HUES48 (cell line): Measurements from ENCODE around the gene MUC20.
"Not testable (repeated sequence)": the region's sequence is repeated elsewhere in the genome, so short reads cannot be mapped to it uniquely, and the experiment has no call there.

Source experiments
- H3K27ac ChIP-seq: one replicate; pipeline ENCODE4 v1.7.0; 2013; ENCODE audit warnings: low read depth, low read length, inconsistent platforms
- H3K27me3 ChIP-seq: 2 replicates; pipeline ENCODE4 v1.6.1; 2013; ENCODE audit warnings: mild to moderate bottlenecking, low read length; ENCODE audit not compliant: control insufficient read depth, insufficient read depth
- H3K36me3 ChIP-seq: 2 replicates; pipeline ENCODE4 v1.6.1; 2013; ENCODE audit warnings: low read length; ENCODE audit not compliant: control insufficient read depth, insufficient read depth
- H3K4me1 ChIP-seq: 2 replicates; pipeline ENCODE4 v1.6.1; 2013; ENCODE audit warnings: mild to moderate bottlenecking, low read length; ENCODE audit not compliant: control insufficient read depth, insufficient read depth
- H3K4me3 ChIP-seq: 2 replicates; pipeline ENCODE4 v1.5.1; 2013; ENCODE audit warnings: mild to moderate bottlenecking, low read depth, low read length
- H3K9ac ChIP-seq: 2 replicates; pipeline ENCODE4 v1.6.1; 2013; ENCODE audit warnings: mild to moderate bottlenecking, low read depth, low read length, moderate library complexity
- H3K9me3 ChIP-seq: 2 replicates; pipeline ENCODE4 v1.6.1; 2013; ENCODE audit warnings: low read length; ENCODE audit not compliant: control insufficient read depth, insufficient read depth

The MUC20 gene

DNA sequence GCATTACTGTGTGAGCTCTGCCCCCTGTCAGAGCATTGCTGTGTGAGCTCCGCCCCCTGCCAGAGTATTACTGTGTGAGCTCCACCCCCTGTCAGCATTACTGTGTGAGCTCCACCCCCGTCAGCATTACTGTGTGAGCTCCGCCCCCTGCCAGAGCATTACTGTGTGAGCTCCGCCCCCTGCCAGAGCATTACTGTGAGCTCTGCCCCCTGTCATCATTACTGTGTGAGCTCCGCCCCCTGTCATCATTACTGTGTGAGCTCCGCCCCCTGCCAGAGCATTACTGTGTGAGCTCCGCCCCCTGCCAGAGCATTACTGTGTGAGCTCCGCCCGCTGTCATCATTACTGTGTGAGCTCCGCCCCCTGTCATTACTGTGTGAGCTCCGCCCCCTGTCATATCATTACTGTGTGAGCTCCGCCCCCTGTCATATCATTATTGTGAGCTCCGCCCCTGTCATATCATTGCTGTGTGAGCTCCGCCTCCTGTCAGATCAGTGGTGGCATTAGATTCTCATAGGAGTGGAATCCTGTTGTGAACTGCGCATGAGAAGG lies 33.5 kb upstream of the MUC20 start:
- H3K4me1 ChIP-seq, H3K27ac ChIP-seq, H3K9ac ChIP-seq, H3K4me3 ChIP-seq, H3K27me3 ChIP-seq, H3K9me3 ChIP-seq: not testable (repeated sequence)
- peaks cover 36% of the 10 kb centered on the region for H3K36me3 ChIP-seq

DNA sequence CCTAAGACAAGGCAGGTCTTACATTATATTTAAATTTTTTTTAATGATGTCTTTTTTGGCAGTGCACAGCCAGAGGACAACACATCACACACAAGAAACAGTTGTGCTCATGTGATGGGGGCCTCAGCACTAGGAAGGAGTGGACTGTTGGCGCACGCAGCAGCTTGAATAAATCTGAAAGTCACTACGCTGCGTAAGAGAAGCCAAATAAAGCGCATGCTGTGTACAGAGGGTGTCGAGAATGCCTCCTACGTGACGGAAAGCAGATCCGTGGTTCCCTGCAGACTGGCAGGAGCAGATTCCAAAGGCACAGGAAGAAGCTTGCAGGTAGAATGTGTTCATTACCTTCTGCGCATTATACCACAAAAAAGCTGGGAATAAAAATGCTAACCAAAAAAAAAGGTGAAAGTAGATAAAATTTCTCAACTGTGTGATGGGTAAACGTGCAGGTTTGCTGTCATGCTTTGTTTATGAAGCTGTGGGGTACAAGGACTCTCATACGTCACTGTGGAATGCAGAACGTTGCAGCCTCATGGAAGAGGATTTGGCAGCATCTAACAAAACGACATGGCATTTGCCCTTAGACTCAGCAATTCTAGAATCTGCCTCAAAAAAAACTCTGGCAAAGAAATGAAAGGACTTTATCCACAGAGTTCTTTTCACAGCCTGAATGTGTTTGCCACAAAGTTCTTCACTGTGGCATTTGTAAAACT lies 32.2 kb upstream of the MUC20 start:
- not testable (repeated sequence) for H3K9ac ChIP-seq, H3K4me1 ChIP-seq, H3K27ac ChIP-seq, H3K4me3 ChIP-seq, H3K27me3 ChIP-seq, H3K9me3 ChIP-seq
- H3K36me3 ChIP-seq, result peaks cover 35% of the 10 kb centered on the region

DNA sequence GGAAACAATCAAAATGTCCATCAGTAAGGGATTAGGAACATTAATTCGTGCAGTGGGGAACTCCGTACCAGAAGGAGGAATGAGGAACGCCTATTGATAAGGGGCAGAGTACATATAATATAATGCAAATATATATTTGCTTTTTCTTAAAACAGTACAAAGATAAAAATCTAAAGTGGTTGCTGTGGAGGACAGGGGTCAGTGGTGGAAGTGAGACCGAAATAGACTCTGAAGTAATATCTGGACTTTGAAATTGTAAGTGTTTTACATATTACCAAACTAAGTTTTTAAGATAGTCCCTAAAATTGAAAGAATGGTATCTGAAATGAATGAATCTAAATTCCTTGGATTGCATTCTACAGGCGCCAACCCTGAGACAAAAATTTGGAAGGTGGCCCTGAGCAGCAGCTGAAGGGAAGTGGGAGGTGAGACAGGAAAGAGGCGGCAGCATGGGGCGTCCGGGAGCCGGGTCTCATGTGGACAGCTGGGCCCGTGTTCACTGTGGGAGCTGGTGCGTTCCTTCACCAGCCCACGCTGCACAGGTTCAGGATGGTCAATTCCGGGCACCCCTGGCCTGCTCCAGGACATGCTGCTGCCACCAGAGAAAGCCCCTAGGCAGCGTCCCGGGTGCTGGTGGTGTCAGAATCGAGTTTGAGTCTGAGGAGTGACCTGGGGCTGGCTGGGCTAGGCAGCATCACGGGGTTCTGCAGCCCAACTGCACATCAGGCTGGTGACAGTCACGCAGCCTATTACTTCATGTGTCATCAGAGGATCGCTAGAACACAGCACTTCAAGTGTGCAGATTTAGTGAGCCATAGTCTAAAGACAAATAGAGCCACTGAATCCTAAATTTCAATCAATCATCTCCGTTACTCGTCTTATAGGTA lies 31.4 kb upstream of the MUC20 start:
- H3K4me3 ChIP-seq, H3K4me1 ChIP-seq, H3K9me3 ChIP-seq, H3K9ac ChIP-seq, H3K27me3 ChIP-seq, H3K27ac ChIP-seq: not testable (repeated sequence)
- H3K36me3 ChIP-seq, result peaks cover 33% of the 10 kb centered on the region

DNA sequence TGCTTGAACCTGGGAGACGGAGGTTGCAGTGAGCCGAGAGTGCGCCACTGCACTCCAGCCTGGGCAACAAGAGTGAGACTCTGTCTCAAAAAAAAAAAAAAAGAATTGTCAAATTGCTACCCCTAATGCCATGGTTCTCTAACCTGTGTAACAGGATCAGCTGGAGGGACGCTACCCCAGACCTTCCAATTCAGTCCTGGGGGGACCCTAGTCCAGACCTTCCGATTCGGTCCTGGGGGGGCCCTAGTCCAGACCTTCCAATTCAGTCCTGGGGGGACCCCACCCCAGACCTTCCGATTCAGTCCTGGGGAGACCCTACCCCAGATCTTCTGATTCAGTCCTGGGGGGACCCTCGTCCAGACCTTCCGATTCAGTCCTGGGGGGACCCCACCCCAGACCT lies 29.8 kb upstream of the MUC20 start:
- Histone ChIP-seq H3K27me3 (no peaks in the 10 kb centered on the region), H3K36me3 (peaks cover 27% of the 10 kb centered on the region), H3K4me1 (no peaks in the 10 kb centered on the region), H3K27ac (no peak overlapping the region), H3K4me3 (no peak overlapping the region), H3K9ac (no peak overlapping the region), H3K9me3 (no peaks in the 10 kb centered on the region)

DNA sequence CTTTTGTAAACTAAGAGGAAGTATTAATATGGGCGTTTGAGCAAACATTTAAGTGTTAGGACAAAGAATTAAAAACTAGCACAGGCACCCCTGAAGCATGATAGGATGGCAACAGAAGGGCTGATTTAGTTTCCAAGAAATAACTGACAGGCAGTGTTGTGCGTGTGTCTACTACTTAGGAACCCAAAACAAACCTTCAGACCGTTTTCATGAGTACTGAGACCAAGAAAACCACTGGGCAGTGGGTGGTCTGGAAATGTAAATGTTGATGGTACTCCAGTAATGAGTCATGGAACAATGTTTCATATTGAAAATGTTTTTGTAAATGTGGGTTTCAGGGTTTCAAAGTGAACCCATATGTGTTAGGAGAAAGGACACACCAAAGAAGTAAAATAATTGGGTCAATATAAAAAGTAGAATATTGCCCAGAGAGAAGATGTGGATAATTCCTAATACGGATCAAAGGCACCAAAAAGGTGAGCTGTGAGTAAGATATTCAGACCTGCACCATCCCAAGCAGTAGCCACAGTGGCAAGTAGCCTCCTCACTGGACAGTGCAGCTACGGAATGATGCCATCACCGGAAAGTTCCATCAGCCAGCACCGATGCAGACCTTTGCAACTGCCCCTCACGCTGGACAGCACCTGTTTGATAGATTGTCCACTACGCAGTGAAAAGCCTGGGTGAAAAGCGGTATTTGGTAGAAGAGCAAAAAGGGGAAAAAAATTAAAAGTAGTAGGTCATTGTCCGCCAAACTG lies 29.0 kb upstream of the MUC20 start:
- H3K4me1 ChIP-seq, H3K27me3 ChIP-seq, H3K9me3 ChIP-seq, H3K27ac ChIP-seq, H3K4me3 ChIP-seq, H3K9ac ChIP-seq: not testable (repeated sequence)
- peaks cover 21% of the 10 kb centered on the region for H3K36me3 ChIP-seq

DNA sequence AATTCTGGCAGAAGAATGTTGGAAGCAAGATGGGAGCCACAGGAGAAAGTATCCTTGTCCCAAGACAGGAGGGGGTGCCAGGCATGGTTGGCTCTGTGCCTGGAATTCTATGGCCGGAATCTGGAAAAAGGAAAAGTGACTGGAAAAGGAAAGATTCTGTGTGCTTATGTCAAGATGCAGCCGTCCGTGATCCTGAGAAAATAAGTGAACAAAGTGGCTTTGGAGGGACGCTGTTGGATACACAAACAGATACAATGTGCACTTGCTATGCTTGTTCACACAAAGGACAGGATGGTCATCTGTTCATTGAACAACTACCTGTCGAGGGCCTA lies 28.5 kb upstream of the MUC20 start:
- Histone ChIP-seq H3K9ac (no peak overlapping the region), H3K9me3 (no peaks in the 10 kb centered on the region), H3K27ac (no peak overlapping the region), H3K36me3 (peaks cover 21% of the 10 kb centered on the region), H3K27me3 (no peaks in the 10 kb centered on the region), H3K4me3 (no peak overlapping the region), H3K4me1 (peaks cover 2% of the 10 kb centered on the region)

DNA sequence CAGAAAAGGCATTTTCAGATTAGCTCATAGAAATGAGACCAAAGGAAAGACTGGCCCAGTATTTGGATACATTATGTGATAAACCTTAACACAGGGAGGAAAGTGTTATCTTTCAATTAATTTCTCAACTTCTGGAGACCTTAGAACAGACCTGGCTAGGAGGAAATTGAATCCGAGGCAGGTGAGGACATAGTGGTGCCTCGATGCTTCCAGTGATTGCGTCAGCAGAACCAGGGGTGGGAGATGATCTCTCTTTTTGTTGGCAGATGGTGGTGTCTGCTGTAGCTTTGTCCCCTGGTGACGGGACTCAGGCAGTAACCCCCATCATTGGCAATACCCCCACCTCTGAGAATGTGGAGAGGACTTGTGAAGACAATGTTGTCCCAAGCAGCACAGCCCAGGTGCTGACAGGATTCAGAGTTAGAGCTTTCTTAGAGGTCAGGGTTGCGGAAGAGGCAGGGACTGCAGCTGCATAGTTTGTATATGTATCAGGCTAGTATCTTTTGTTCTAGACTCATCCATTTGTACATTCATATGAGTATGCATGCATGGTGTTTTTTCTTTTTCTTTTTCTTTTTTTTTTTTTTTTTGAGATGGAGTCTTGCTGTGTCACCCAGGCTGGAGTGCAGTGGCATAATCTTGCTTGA lies 27.9 kb upstream of the MUC20 start:
- Histone ChIP-seq H3K9ac (no peak overlapping the region), H3K27me3 (no peaks in the 10 kb centered on the region), H3K36me3 (peaks cover 21% of the 10 kb centered on the region), H3K27ac (no peak overlapping the region), H3K4me1 (peaks cover 8% of the 10 kb centered on the region), H3K9me3 (no peaks in the 10 kb centered on the region), H3K4me3 (no peak overlapping the region)

DNA sequence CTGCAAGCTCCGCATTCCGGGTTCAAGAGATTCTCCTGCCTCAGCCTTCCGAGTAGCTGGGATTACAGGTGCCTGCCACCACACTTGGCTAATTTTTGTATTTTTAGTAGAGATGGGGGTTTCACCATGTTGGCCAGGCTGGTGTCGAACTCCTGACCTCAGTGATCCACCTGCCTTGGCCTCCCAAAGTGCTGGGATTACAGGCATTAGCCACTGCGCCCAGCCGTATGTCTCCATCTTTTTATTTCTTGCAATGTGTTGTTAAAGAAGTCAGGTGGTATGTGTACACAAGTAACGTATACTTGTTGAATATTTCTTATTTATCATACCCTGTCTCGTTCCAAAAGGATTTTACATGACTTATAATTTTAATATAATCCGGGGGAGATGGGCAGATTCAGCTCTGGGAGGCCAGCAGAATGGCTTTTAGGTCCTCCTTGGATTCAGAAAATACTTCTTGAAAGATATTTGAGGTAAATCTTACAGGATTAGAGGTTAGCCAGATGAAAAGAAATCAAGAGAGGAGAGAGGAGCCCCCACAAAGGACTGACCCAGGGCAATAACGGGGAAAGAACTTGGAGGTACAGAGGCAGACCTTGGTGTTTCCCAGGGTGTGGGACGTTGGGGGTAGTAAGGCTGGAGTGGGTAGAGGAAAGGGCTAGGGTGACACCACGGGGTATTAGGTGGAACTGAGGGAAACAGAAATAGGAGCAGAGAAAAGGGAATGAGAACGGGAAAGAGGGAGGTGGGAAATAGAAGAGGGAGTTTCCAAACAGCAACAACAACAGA lies 27.2 kb upstream of the MUC20 start:
- no peak overlapping the region for H3K4me3 ChIP-seq
- H3K27me3 ChIP-seq, result no peaks in the 10 kb centered on the region
- peaks cover 21% of the 10 kb centered on the region for H3K36me3 ChIP-seq
- no peaks in the 10 kb centered on the region for H3K9me3 ChIP-seq
- no peak overlapping the region for H3K9ac ChIP-seq
- H3K27ac ChIP-seq, result no peak overlapping the region
- peaks cover 15% of the 10 kb centered on the region for H3K4me1 ChIP-seq

DNA sequence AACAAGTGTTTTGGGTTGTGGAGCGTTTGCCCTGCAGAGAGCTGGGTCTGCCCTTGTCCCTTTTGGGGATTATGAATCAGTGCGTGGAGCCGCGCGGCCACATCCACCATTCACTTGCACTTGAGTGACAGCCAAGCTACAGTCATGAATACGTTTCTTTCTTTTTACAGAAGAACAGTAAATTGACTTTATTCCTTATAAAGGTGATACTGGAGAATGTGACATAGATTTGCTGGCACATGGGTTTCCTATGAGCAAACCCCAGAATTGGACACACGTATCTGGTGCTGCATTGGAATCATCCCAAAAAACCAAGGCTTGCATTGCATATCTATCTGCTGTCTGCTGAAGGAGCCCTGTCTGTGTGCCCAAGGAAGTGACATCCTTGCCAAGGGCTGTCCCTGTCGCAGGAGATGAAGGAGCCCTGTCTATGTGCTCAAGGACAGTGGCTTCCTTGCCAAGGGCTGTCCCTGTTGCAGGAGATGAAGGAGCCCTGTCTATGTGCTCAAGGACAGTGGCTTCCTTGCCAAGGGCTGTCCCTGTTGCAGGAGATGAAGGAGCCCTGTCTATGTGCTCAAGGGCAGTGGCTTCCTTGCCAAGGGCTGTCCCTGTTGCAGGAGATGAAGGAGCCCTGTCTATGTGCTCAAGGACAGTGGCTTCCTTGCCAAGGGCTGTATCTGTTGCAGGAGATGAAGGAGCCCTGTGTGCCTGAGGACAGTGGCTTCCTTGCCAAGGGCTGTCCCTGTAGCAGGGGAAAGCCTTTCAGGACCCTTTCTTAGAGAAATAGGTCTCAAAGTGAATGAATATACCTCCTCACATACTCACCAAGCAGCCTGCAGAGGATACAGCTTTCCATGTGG lies 26.3 kb upstream of the MUC20 start:
- not testable (repeated sequence) for H3K4me3 ChIP-seq, H3K27me3 ChIP-seq, H3K27ac ChIP-seq, H3K9ac ChIP-seq, H3K9me3 ChIP-seq
- H3K4me1 ChIP-seq, result peaks cover 20% of the 10 kb centered on the region
- peaks cover 15% of the 10 kb centered on the region; the same call in 1 of the 2 replicates for H3K36me3 ChIP-seq
